NCI-H524 treated with DMSO at 0.1 percent for 48 hours (cell line): ENCODE data around the gene PTGDS.

ENCODE experiments used
- DNase-seq: peaks from one replicate; lab custom pipeline; 2025; lab: John Stamatoyannopoulos, UW

PTGDS gene

GRCh38 chr9:136957901-136958300 lies 19.4 kb upstream of the PTGDS start:
- DNase-seq, result no peak

- no peak for DNase-seq
These were observed 18.8 kb upstream of the PTGDS start for GRCh38 chr9:136958473-136958872.

- DNase-seq, result no peak
These were observed 18.1 kb upstream of the PTGDS start for GRCh38 chr9:136958898-136959850.

GRCh38 chr9:136960212-136960937 lies 16.9 kb upstream of the PTGDS start:
- no peak for DNase-seq

- DNase-seq, result no peak
These were observed 16.4 kb upstream of the PTGDS start for GRCh38 chr9:136960938-136961275.

GRCh38 chr9:136961279-136962065 lies 15.8 kb upstream of the PTGDS start:
- DNase-seq, result no peak

- DNase-seq, result no peak
These were observed 15.1 kb upstream of the PTGDS start for GRCh38 chr9:136962163-136962562.

- DNase-seq, result no peak
These were observed 14.5 kb upstream of the PTGDS start for GRCh38 chr9:136962701-136963248.

GRCh38 chr9:136963341-136963740 lies 14.0 kb upstream of the PTGDS start:
- DNase-seq, result no peak

- no peak for DNase-seq
These were observed 13.6 kb upstream of the PTGDS start for GRCh38 chr9:136963751-136964150.

- DNase-seq, result no peak
These were observed 13.1 kb upstream of the PTGDS start for GRCh38 chr9:136964171-136964689.

GRCh38 chr9:136964833-136965422 lies 12.4 kb upstream of the PTGDS start:
- no peak for DNase-seq

- DNase-seq, result no peak
These were observed 11.4 kb upstream of the PTGDS start for GRCh38 chr9:136965771-136966484.

- no peak for DNase-seq
These were observed 8.8 kb upstream of the PTGDS start for GRCh38 chr9:136968333-136969127.

GRCh38 chr9:136969150-136969549 lies 8.2 kb upstream of the PTGDS start:
- DNase-seq, result no peak

- no peak for DNase-seq
These were observed 7.5 kb upstream of the PTGDS start for GRCh38 chr9:136969774-136970173.

GRCh38 chr9:136970361-136970760 lies 6.9 kb upstream of the PTGDS start:
- DNase-seq, result no peak

GRCh38 chr9:136971746-136972145 lies 5.6 kb upstream of the PTGDS start:
- no peak for DNase-seq

GRCh38 chr9:136972335-136972734 lies 5.0 kb upstream of the PTGDS start:
- no peak for DNase-seq

GRCh38 chr9:136972743-136973142 lies 4.6 kb upstream of the PTGDS start:
- no peak for DNase-seq
